H1 (cell line): ENCODE measurements around the gene ZNF440. TPM values are rescaled to one million over a fixed set of nuclear protein-coding genes. Genes with fewer than 3 reads are reported as not detected.

ENCODE experiments used
- ASH2L ChIP-seq: fragments of 200-600, 300-600 bp; sonication (generic); IDR thresholded peaks from one replicate; pipeline ENCODE4 v1.7.1; 2017; ENCODE audit warnings: low read length
- ATF3 ChIP-seq: IDR thresholded peaks from 2 replicates; pipeline ENCODE4 v1.6.1; 2011; ENCODE audit warnings: low read depth, mild to moderate bottlenecking, low read length; ENCODE audit not compliant: insufficient read depth
- BCL11A ChIP-seq, 2 experiments: IDR thresholded peaks; one replicate each; pipeline ENCODE4 v1.6.1; 2011; ENCODE audit warnings: low read depth in 2 of 2, low read length in 2 of 2, mild to moderate bottlenecking in 2 of 2
- CBX8 ChIP-seq: fragments of 300-800, 300-1000 bp; sonication (generic); IDR thresholded peaks from 2 replicates; pipeline ENCODE4 v1.7.1; 2016; ENCODE audit warnings: low read depth, low read length, borderline replicate concordance
- CEBPB ChIP-seq: IDR thresholded peaks from 2 replicates; pipeline ENCODE4 v1.6.1; 2012; ENCODE audit warnings: low read depth, low read length
- CREB1 ChIP-seq: IDR thresholded peaks from 2 replicates; pipeline ENCODE4 v1.6.1; 2012; ENCODE audit warnings: inconsistent platforms
- EGR1 ChIP-seq: IDR thresholded peaks from 2 replicates; pipeline ENCODE4 v1.6.1; 2011; ENCODE audit warnings: low read depth, low read length, borderline replicate concordance
- EZH2 ChIP-seq: fragments of 200-600 bp; sonication (generic); IDR thresholded peaks from 2 replicates; pipeline ENCODE4 v1.7.1; 2012; ENCODE audit warnings: low read depth, mild to moderate bottlenecking, moderate library complexity, low read length, inconsistent platforms; ENCODE audit not compliant: severe bottlenecking
- FOSL1 ChIP-seq: IDR thresholded peaks from 2 replicates; pipeline ENCODE4 v1.6.1; 2011; ENCODE audit warnings: mild to moderate bottlenecking, low read depth, low read length, moderate library complexity; ENCODE audit not compliant: insufficient read depth
- KDM1A ChIP-seq: fragments of 200-600, 300-600 bp; sonication (generic); IDR thresholded peaks from 2 replicates; pipeline ENCODE4 v1.7.1; 2016; ENCODE audit warnings: mild to moderate bottlenecking, low read length, borderline replicate concordance
- KDM4A ChIP-seq: IDR thresholded peaks from one replicate; pipeline ENCODE4 v1.7.1; 2012; ENCODE audit warnings: low read depth, mild to moderate bottlenecking, moderate library complexity, low read length, inconsistent platforms; ENCODE audit not compliant: severe bottlenecking
- NANOG ChIP-seq: IDR thresholded peaks from 2 replicates; pipeline ENCODE4 v1.6.1; 2011; ENCODE audit warnings: low read length, low read depth, mild to moderate bottlenecking, inconsistent platforms; ENCODE audit not compliant: insufficient read depth, poor library complexity, severe bottlenecking
- PHF8 ChIP-seq: fragments of 200-600 bp; sonication (generic); conservative IDR thresholded peaks from 2 replicates; pipeline ENCODE4 v1.7.1; 2012; ENCODE audit warnings: low read depth, mild to moderate bottlenecking, inconsistent platforms, low read length, moderate library complexity
- POU5F1 ChIP-seq: IDR thresholded peaks from 2 replicates; pipeline ENCODE4 v1.6.1; 2011; ENCODE audit warnings: low read depth, mild to moderate bottlenecking, low read length, moderate library complexity
- RFX5 ChIP-seq: IDR thresholded peaks from 2 replicates; pipeline ENCODE4 v1.6.1; 2011; ENCODE audit warnings: low read depth, low read length, improper control_type of control experiment, borderline replicate concordance
- RNF2 ChIP-seq: fragments of 200-900, 300-1000 bp; sonication (generic); IDR thresholded peaks from 2 replicates; pipeline ENCODE4 v1.7.1; 2016; ENCODE audit warnings: borderline replicate concordance, low read depth, mild to moderate bottlenecking, antibody characterized with exemption, low read length; ENCODE audit not compliant: poor library complexity, severe bottlenecking; ENCODE audit errors: missing control alignments
- SAP30 ChIP-seq: fragments of 300-600 bp; sonication (generic); IDR thresholded peaks from 2 replicates; pipeline ENCODE4 v1.7.1; 2012; ENCODE audit warnings: low read length, moderate library complexity, mild to moderate bottlenecking, inconsistent platforms; ENCODE audit not compliant: insufficient read depth, insufficient replicate concordance
- SIN3A ChIP-seq, 2 experiments: IDR thresholded peaks in 1 of 2; conservative IDR thresholded peaks in 1 of 2; 2 replicates each; pipeline ENCODE4 v1.6.1; 2011 to 2012; ENCODE audit warnings: low read length in 2 of 2, improper control_type of control experiment in 1 of 2, low read depth in 1 of 2, mild to moderate bottlenecking in 1 of 2
- SIX5 ChIP-seq: IDR thresholded peaks from 2 replicates; pipeline ENCODE4 v1.6.1; 2011; ENCODE audit warnings: mild to moderate bottlenecking, low read depth, low read length
- SRF ChIP-seq: IDR thresholded peaks from 2 replicates; pipeline ENCODE4 v1.6.1; 2011; ENCODE audit warnings: mild to moderate bottlenecking, low read depth, low read length, moderate library complexity
- TBP ChIP-seq: IDR thresholded peaks from 2 replicates; pipeline ENCODE4 v1.6.1; 2011; ENCODE audit warnings: low read depth, low read length, improper control_type of control experiment
- TEAD4 ChIP-seq: IDR thresholded peaks from 2 replicates; pipeline ENCODE4 v1.6.1; 2012; ENCODE audit warnings: low read depth, low read length, inconsistent platforms, mixed read lengths
- polyA plus RNA-seq, 7 experiments: library from polyadenylated mRNA; depleted of rRNA in 3 of 7; stranded (reverse) in 5 of 7; unstranded in 2 of 7; fragments of >200 nt in 5 of 7; fragments of 200-250 nt in 2 of 7; gene quantifications; 1 replicate in 5 of 7; 2 replicates in 1 of 7; 4 replicates in 1 of 7; pipeline versions ENCODE4 v1.2.1 to v1.2.3, GENCODE V29; 2011 to 2013; ENCODE audit warnings: missing spikeins in 2 of 7, mixed read lengths in 2 of 7
- total RNA-seq: library from RNA; stranded (reverse); fragmentation: NEBNext Ultra II Directional; extraction: Animal tissue kit (Norgen Biotek cat#: 25700); gene quantifications from 2 replicates; pipeline ENCODE4 v1.2.1, GENCODE V29; 2021

ZNF440 gene
- total and polyA plus RNA-seq, 2 of the 8 experiments (the other 6 are each of a cell fraction or from before 2014, with no cell fraction given), result 0.77 to 6.5 TPM

- no peak for TF ChIP-seq BCL11A (IDR thresholded peaks at IDR 0.05; ENCODE audit: low read depth in 2 of 2, low read length in 2 of 2)
- peak; percentile 39; the same call in 1 of the 2 replicates for TF ChIP-seq PHF8
- peak; percentile 60 for TF ChIP-seq CREB1
- peak; percentile 45 for TF ChIP-seq TBP
- no peak for TF ChIP-seq TEAD4
- TF ChIP-seq RNF2, result no peak
- no peak for TF ChIP-seq ATF3
- TF ChIP-seq RFX5, result no peak
- no peak for TF ChIP-seq EZH2
- no peak for TF ChIP-seq SRF
- TF ChIP-seq SIX5, result no peak
- TF ChIP-seq POU5F1, result no peak
- TF ChIP-seq NANOG, result no peak
- no peak for TF ChIP-seq FOSL1
- TF ChIP-seq CEBPB, result no peak
- no peak for TF ChIP-seq KDM1A
- TF ChIP-seq SIN3A (conservative IDR thresholded peaks at IDR 0.05 in 1 of 2, IDR thresholded peaks at IDR 0.05 in 1 of 2; ENCODE audit: low read depth in 1 of 2, low read length in 2 of 2), result peak; percentile 61 to 78; a peak in 1 of 4 replicates
- peak; percentile 78 for TF ChIP-seq SAP30
- TF ChIP-seq KDM4A, result peak; percentile 89
- peak; percentile 19 for TF ChIP-seq ASH2L
- no peak for TF ChIP-seq CBX8
- TF ChIP-seq EGR1, result no peak
These were observed 15.4 kb upstream of the ZNF440 start, which contains the start of gene ZNF491 (continued) for GRCh38 chr19:11798391-11799330.
